ENCODE data around the gene ATP7B.

DNA sequence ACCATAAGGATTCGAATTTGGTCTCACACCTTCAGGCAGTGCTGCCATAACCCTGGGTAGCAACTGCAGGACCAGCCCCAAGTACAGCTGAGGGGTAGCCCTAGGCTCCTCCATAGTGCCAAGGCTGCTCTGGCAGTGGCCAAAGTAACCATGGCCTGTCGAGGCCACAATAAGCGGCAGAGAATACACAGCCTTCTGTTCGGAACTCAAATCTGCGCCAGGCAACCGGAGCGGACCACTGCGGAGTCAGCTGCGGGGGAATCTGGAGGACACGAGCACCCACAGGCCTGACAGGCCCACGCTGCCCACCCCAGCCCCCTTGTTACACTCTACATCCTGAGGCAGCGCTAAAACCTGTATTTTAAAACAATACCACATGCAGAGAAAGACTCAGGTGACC is 100.7 kb downstream of the ATP7B start:
- TF ChIP-seq, protein P1, sequence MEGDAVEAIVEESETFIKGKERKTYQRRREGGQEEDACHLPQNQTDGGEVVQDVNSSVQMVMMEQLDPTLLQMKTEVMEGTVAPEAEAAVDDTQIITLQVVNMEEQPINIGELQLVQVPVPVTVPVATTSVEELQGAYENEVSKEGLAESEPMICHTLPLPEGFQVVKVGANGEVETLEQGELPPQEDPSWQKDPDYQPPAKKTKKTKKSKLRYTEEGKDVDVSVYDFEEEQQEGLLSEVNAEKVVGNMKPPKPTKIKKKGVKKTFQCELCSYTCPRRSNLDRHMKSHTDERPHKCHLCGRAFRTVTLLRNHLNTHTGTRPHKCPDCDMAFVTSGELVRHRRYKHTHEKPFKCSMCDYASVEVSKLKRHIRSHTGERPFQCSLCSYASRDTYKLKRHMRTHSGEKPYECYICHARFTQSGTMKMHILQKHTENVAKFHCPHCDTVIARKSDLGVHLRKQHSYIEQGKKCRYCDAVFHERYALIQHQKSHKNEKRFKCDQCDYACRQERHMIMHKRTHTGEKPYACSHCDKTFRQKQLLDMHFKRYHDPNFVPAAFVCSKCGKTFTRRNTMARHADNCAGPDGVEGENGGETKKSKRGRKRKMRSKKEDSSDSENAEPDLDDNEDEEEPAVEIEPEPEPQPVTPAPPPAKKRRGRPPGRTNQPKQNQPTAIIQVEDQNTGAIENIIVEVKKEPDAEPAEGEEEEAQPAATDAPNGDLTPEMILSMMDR (conservative IDR thresholded peaks at IDR 0.05; ENCODE audit: low read length), result no peak
- TF ChIP-seq EZH2phosphoT487 (IDR thresholded peaks at IDR 0.05; ENCODE audit: borderline replicate concordance, low read depth, low read length), result no peak
